WTC11 (cell line): Measurements from ENCODE around the gene SH2D4B.

Source experiments
- USF1 ChIP-seq: sonication (generic); formaldehyde crosslinking; IDR thresholded peaks from 2 replicates; pipeline ENCODE4 v1.8.0; 2022; ENCODE audit warnings: mild to moderate bottlenecking, missing genetic modification reagents
- ZNF317 ChIP-seq: sonication (generic); formaldehyde crosslinking; IDR thresholded peaks from 2 replicates; pipeline ENCODE4 v1.8.1; 2023; ENCODE audit warnings: low read depth, mild to moderate bottlenecking, moderate library complexity, missing genetic modification reagents, borderline replicate concordance

GRCh38 chr10:80681142-80681541 lies 143.4 kb downstream of the SH2D4B start:
- no peak for TF ChIP-seq USF1 (CRISPR knock-in tag)
- TF ChIP-seq ZNF317 (CRISPR knock-in tag) = no peak
